SK-N-SH (cell line): ENCODE results near the gene P2RY12.

Source experiments
- CHD2 ChIP-seq: fragments of 150-350 bp; IDR thresholded peaks from 2 replicates; pipeline ENCODE4 v1.6.1; 2018; ENCODE audit warnings: low read length; ENCODE audit not compliant: partially characterized antibody
- CTCF ChIP-seq: fragments of 200-600 bp; sonication (generic); IDR thresholded peaks from 2 replicates; pipeline ENCODE4 v1.6.1; 2017; ENCODE audit warnings: antibody characterized with exemption, mild to moderate bottlenecking, moderate library complexity
- EP300 ChIP-seq, 2 experiments: IDR thresholded peaks; 2 replicates each; pipeline versions ENCODE4 v1.4.0 to v1.6.1; 2012; ENCODE audit warnings: borderline replicate concordance in 1 of 2, low read depth in 1 of 2, low read length in 1 of 2
- EZH2phosphoT487 ChIP-seq: fragments of 200-600 bp; sonication (generic); IDR thresholded peaks from 2 replicates; pipeline ENCODE4 v1.6.1; 2017; ENCODE audit warnings: low read depth, mixed run types, mild to moderate bottlenecking, antibody characterized with exemption, moderate library complexity, borderline replicate concordance
- GATA2 ChIP-seq: sonication (generic); formaldehyde crosslinking; IDR thresholded peaks from 2 replicates; pipeline ENCODE4 v1.5.0; 2020; ENCODE audit warnings: mild to moderate bottlenecking, missing genetic modification reagents
- JUND ChIP-seq: IDR thresholded peaks from 2 replicates; pipeline ENCODE4 v1.4.0; 2012
- MXI1 ChIP-seq: IDR thresholded peaks from 2 replicates; pipeline ENCODE4 v1.6.1; 2012; ENCODE audit warnings: mild to moderate bottlenecking, low read depth, low read length, improper control_type of control experiment
- RAD21 ChIP-seq: IDR thresholded peaks from 2 replicates; pipeline ENCODE4 v1.6.1; 2012; ENCODE audit warnings: mild to moderate bottlenecking, low read length
- RFX5 ChIP-seq: IDR thresholded peaks from 2 replicates; pipeline ENCODE4 v1.6.1; 2012; ENCODE audit warnings: mild to moderate bottlenecking, improper control_type of control experiment, low read length
- RXRA ChIP-seq: IDR thresholded peaks from 2 replicates; pipeline ENCODE4 v1.4.0; 2012; ENCODE audit warnings: low read depth, mild to moderate bottlenecking, borderline replicate concordance
- TAF1 ChIP-seq: IDR thresholded peaks from 2 replicates; pipeline ENCODE4 v1.6.1; 2012; ENCODE audit warnings: low read depth, mild to moderate bottlenecking, low read length, moderate library complexity, borderline replicate concordance
- TCF12 ChIP-seq: IDR thresholded peaks from 2 replicates; pipeline ENCODE4 v1.4.0; 2012
- TEAD4 ChIP-seq: IDR thresholded peaks from 2 replicates; pipeline ENCODE4 v1.4.0; 2012; ENCODE audit warnings: mild to moderate bottlenecking, borderline replicate concordance; ENCODE audit not compliant: insufficient read depth
- TF ChIP-seq, protein P1 (sequence below): IDR thresholded peaks from 2 replicates; pipeline ENCODE4 v1.4.0; 2012; ENCODE audit warnings: low read depth

DNA sequence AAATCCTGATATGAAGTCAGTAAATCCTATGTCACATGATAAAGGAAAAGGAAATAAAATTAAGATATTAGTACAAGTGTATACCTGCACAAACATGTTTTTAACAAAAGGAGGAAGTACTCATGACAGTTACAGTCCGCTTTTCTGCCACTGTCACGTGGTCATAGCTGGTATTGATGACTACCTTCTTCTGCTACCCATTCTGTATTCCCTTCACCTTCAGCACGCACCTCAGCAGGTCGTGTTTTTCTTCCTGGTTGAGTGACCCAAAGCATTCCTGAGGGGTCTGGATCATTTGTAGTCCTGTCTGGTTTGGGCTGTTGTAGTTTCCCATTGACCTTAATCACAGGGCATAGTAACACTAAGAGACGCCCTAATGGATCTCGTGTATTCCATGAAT, 35.3 kb upstream of the P2RY12 start:
- TF ChIP-seq CTCF = no peak
- TF ChIP-seq TAF1 = no peak
- no peak for TF ChIP-seq EP300 (IDR thresholded peaks at IDR 0.05; ENCODE audit: borderline replicate concordance in 1 of 2, low read depth in 1 of 2, low read length in 1 of 2)
- no peak for TF ChIP-seq EZH2phosphoT487
- TF ChIP-seq RXRA = no peak
- no peak for TF ChIP-seq TEAD4
- TF ChIP-seq CHD2 = no peak
- no peak for TF ChIP-seq RAD21
- no peak for TF ChIP-seq RFX5
- TF ChIP-seq GATA2 (CRISPR knock-in tag) = no peak
- TF ChIP-seq JUND = no peak
- TF ChIP-seq, protein P1, sequence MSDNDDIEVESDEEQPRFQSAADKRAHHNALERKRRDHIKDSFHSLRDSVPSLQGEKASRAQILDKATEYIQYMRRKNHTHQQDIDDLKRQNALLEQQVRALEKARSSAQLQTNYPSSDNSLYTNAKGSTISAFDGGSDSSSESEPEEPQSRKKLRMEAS = no peak
- no peak for TF ChIP-seq MXI1
- no peak for TF ChIP-seq TCF12
